Keratinocyte (primary cell): ENCODE measurements around the gene SIX3.

Experiments used
- CTCF ChIP-seq, 3 experiments: IDR thresholded peaks in 1 of 3; conservative IDR thresholded peaks in 1 of 3; optimal IDR thresholded peaks in 1 of 3; 2 replicates in 2 of 3; 3 replicates in 1 of 3; pipeline versions ENCODE3 to v1.5.1; 2011; ENCODE audit warnings: low read length in 3 of 3, mild to moderate bottlenecking in 3 of 3, moderate library complexity in 2 of 3, control low read depth in 1 of 3, inconsistent platforms in 1 of 3; ENCODE audit not compliant: insufficient read depth in 2 of 3; ENCODE audit errors: extremely low read depth in 1 of 3
- EZH2 ChIP-seq: IDR thresholded peaks from one replicate; pipeline ENCODE4 v1.6.1; 2012; ENCODE audit warnings: inconsistent platforms, mild to moderate bottlenecking, low read length, moderate library complexity

- TF ChIP-seq CTCF (optimal IDR thresholded peaks at IDR 0.05 in 1 of 3, IDR thresholded peaks at IDR 0.05 in 1 of 3, conservative IDR thresholded peaks at IDR 0.05 in 1 of 3; ENCODE audit: extremely low read depth in 1 of 3, insufficient read depth in 2 of 3, low read length in 3 of 3) (no peak), EZH2 (no peak)
Measured at GRCh38 chr2:44965684-44966083, 24.2 kb downstream of the SIX3 start.
